ENCODE data around the gene BLACAT1.

The BLACAT1 gene

GRCh38 chr1:205475855-205476254, 20.0 kb upstream of the BLACAT1 start:
- H3K4me2 ChIP-seq (ENCODE audit: low read length, poor library complexity, severe bottlenecking), result no peak overlapping the region
- no peak overlapping the region for H4K8ac ChIP-seq (ENCODE audit: low read length)
- peaks cover 5% of the 10 kb centered on the region for H3K4me1 ChIP-seq (ENCODE audit: control insufficient read depth, insufficient read depth, low read depth, low read length)
- H2AFZ ChIP-seq (ENCODE audit: low read depth, low read length), result no peak overlapping the region
- no peak overlapping the region for H3K4ac ChIP-seq (ENCODE audit: low read depth in 1 of 2, low read length in 2 of 2)
- H2BK120ac ChIP-seq (ENCODE audit: low read depth, low read length), result no peak overlapping the region
- no CpG with 5 or more reads among the region's 1 CpG for WGBS
- no peak overlapping the region for H2BK15ac ChIP-seq (ENCODE audit: low read depth, poor library complexity, severe bottlenecking)
- H3K9me3 ChIP-seq (ENCODE audit: control insufficient read depth, low read length), result peaks cover 16% of the 10 kb centered on the region
- no peak overlapping the region for H3K4me3 ChIP-seq (ENCODE audit: insufficient read depth in 1 of 2, low read depth in 1 of 2, low read length in 2 of 2)
- H2BK5ac ChIP-seq (ENCODE audit: low read depth, low read length, poor library complexity, severe bottlenecking), result no peak overlapping the region
- no peak overlapping the region for H3K14ac ChIP-seq (ENCODE audit: low read length in 2 of 2)
- no peak overlapping the region for H3K9ac ChIP-seq (ENCODE audit: low read length)
- H4K91ac ChIP-seq (ENCODE audit: low read length), result no peak overlapping the region
- H3K36me3 ChIP-seq (ENCODE audit: control insufficient read depth in 1 of 2, insufficient read depth in 2 of 2, low read depth in 1 of 2, low read length in 2 of 2), result no peaks in the 10 kb centered on the region
- H3K27me3 ChIP-seq (ENCODE audit: control insufficient read depth in 1 of 2, insufficient read depth in 1 of 2, low read length in 2 of 2), result peaks cover 32 to 81% of the 10 kb centered on the region in 2 experiments
- H3K79me1 ChIP-seq (replicated peaks; ENCODE audit: low read length, poor library complexity, severe bottlenecking), result no peaks in the 10 kb centered on the region
- no peak overlapping the region for H3K18ac ChIP-seq (ENCODE audit: low read depth in 1 of 2, low read length in 2 of 2)
- H3K23ac ChIP-seq (ENCODE audit: low read length in 2 of 2), result no peak overlapping the region
- no peak overlapping the region for H2BK12ac ChIP-seq (ENCODE audit: low read length in 2 of 2)
- no peak overlapping the region for H2AK5ac ChIP-seq (ENCODE audit: low read length, severe bottlenecking)
- no peak for DNase-seq
- no peak overlapping the region for H3K27ac ChIP-seq (ENCODE audit: low read length, poor library complexity, severe bottlenecking)

- Histone ChIP-seq H3K4me2 (ENCODE audit: low read length, poor library complexity, severe bottlenecking) (no peak overlapping the region), H4K91ac (ENCODE audit: low read length) (no peak overlapping the region), H2BK12ac (ENCODE audit: low read length in 2 of 2) (no peak overlapping the region), H2AK5ac (ENCODE audit: low read length, severe bottlenecking) (no peak overlapping the region), H2BK120ac (ENCODE audit: low read depth, low read length) (no peak overlapping the region), H3K14ac (ENCODE audit: low read length in 2 of 2) (no peak overlapping the region), H2AFZ (ENCODE audit: low read depth, low read length) (no peak overlapping the region), H3K27ac (ENCODE audit: low read length, poor library complexity, severe bottlenecking) (no peak overlapping the region), H3K27me3 (ENCODE audit: control insufficient read depth in 1 of 2, insufficient read depth in 1 of 2, low read length in 2 of 2) (peaks cover 22 to 78% of the 10 kb centered on the region in 2 experiments), H3K79me1 (replicated peaks; ENCODE audit: low read length, poor library complexity, severe bottlenecking) (no peaks in the 10 kb centered on the region), H3K18ac (ENCODE audit: low read depth in 1 of 2, low read length in 2 of 2) (no peak overlapping the region), H3K4me3 (ENCODE audit: insufficient read depth in 1 of 2, low read depth in 1 of 2, low read length in 2 of 2) (no peak overlapping the region), H3K9me3 (ENCODE audit: control insufficient read depth, low read length) (peaks cover 16% of the 10 kb centered on the region), H4K8ac (ENCODE audit: low read length) (no peak overlapping the region), H3K4ac (ENCODE audit: low read depth in 1 of 2, low read length in 2 of 2) (no peak overlapping the region), H2BK5ac (ENCODE audit: low read depth, low read length, poor library complexity, severe bottlenecking) (no peak overlapping the region), H3K23ac (ENCODE audit: low read length in 2 of 2) (no peak overlapping the region), H2BK15ac (ENCODE audit: low read depth, poor library complexity, severe bottlenecking) (no peak overlapping the region), H3K4me1 (ENCODE audit: control insufficient read depth, insufficient read depth, low read depth, low read length) (peaks cover 5% of the 10 kb centered on the region), H3K36me3 (ENCODE audit: control insufficient read depth in 1 of 2, insufficient read depth in 2 of 2, low read depth in 1 of 2, low read length in 2 of 2) (no peaks in the 10 kb centered on the region), H3K9ac (ENCODE audit: low read length) (no peak overlapping the region)
- 96% methylated on average over 3 of the region's 3 CpGs for WGBS
- DNase-seq, result no peak
Measured at GRCh38 chr1:205474571-205474970, 18.7 kb upstream of the BLACAT1 start.

- no peak overlapping the region for H3K27ac ChIP-seq (ENCODE audit: low read length, poor library complexity, severe bottlenecking)
- no peak overlapping the region for H3K23ac ChIP-seq (ENCODE audit: low read length in 2 of 2)
- no peak overlapping the region for H3K9ac ChIP-seq (ENCODE audit: low read length)
- no peak overlapping the region for H2BK5ac ChIP-seq (ENCODE audit: low read depth, low read length, poor library complexity, severe bottlenecking)
- peaks cover 16% of the 10 kb centered on the region for H3K9me3 ChIP-seq (ENCODE audit: control insufficient read depth, low read length)
- H3K79me1 ChIP-seq (replicated peaks; ENCODE audit: low read length, poor library complexity, severe bottlenecking), result no peaks in the 10 kb centered on the region
- H3K36me3 ChIP-seq (ENCODE audit: control insufficient read depth in 1 of 2, insufficient read depth in 2 of 2, low read depth in 1 of 2, low read length in 2 of 2), result no peaks in the 10 kb centered on the region
- H3K4me3 ChIP-seq (ENCODE audit: insufficient read depth in 1 of 2, low read depth in 1 of 2, low read length in 2 of 2), result no peak overlapping the region
- H4K91ac ChIP-seq (ENCODE audit: low read length), result no peak overlapping the region
- H2AK5ac ChIP-seq (ENCODE audit: low read length, severe bottlenecking), result no peak overlapping the region
- peaks cover 27 to 81% of the 10 kb centered on the region in 2 experiments for H3K27me3 ChIP-seq (ENCODE audit: control insufficient read depth in 1 of 2, insufficient read depth in 1 of 2, low read length in 2 of 2)
- no peak overlapping the region for H3K18ac ChIP-seq (ENCODE audit: low read depth in 1 of 2, low read length in 2 of 2)
- H3K14ac ChIP-seq (ENCODE audit: low read length in 2 of 2), result no peak overlapping the region
- H4K8ac ChIP-seq (ENCODE audit: low read length), result no peak overlapping the region
- WGBS, result 75% methylated on average over 7 of the region's 7 CpGs
- no peak overlapping the region for H2BK120ac ChIP-seq (ENCODE audit: low read depth, low read length)
- no peak overlapping the region for H3K4ac ChIP-seq (ENCODE audit: low read depth in 1 of 2, low read length in 2 of 2)
- no peak overlapping the region for H2BK12ac ChIP-seq (ENCODE audit: low read length in 2 of 2)
- no peak for DNase-seq
- peaks cover 5% of the 10 kb centered on the region for H3K4me1 ChIP-seq (ENCODE audit: control insufficient read depth, insufficient read depth, low read depth, low read length)
- H2AFZ ChIP-seq (ENCODE audit: low read depth, low read length), result no peak overlapping the region
- no peak overlapping the region for H3K4me2 ChIP-seq (ENCODE audit: low read length, poor library complexity, severe bottlenecking)
- H2BK15ac ChIP-seq (ENCODE audit: low read depth, poor library complexity, severe bottlenecking), result no peak overlapping the region
Measured at GRCh38 chr1:205473966-205474365, 18.1 kb upstream of the BLACAT1 start.

GRCh38 chr1:205473475-205473874, 17.6 kb upstream of the BLACAT1 start:
- no peak overlapping the region for H3K18ac ChIP-seq (ENCODE audit: low read depth in 1 of 2, low read length in 2 of 2)
- peaks cover 5% of the 10 kb centered on the region for H3K4me1 ChIP-seq (ENCODE audit: control insufficient read depth, insufficient read depth, low read depth, low read length)
- H3K9me3 ChIP-seq (ENCODE audit: control insufficient read depth, low read length), result peaks cover 16% of the 10 kb centered on the region
- H4K8ac ChIP-seq (ENCODE audit: low read length), result no peak overlapping the region
- no peak overlapping the region for H3K23ac ChIP-seq (ENCODE audit: low read length in 2 of 2)
- H2BK5ac ChIP-seq (ENCODE audit: low read depth, low read length, poor library complexity, severe bottlenecking), result no peak overlapping the region
- peaks cover 30 to 81% of the 10 kb centered on the region in 2 experiments for H3K27me3 ChIP-seq (ENCODE audit: control insufficient read depth in 1 of 2, insufficient read depth in 1 of 2, low read length in 2 of 2)
- no peaks in the 10 kb centered on the region for H3K79me1 ChIP-seq (replicated peaks; ENCODE audit: low read length, poor library complexity, severe bottlenecking)
- no peaks in the 10 kb centered on the region for H3K36me3 ChIP-seq (ENCODE audit: control insufficient read depth in 1 of 2, insufficient read depth in 2 of 2, low read depth in 1 of 2, low read length in 2 of 2)
- no peak overlapping the region for H2AFZ ChIP-seq (ENCODE audit: low read depth, low read length)
- no peak overlapping the region for H4K91ac ChIP-seq (ENCODE audit: low read length)
- no peak overlapping the region for H2BK120ac ChIP-seq (ENCODE audit: low read depth, low read length)
- no peak overlapping the region for H3K4me3 ChIP-seq (ENCODE audit: insufficient read depth in 1 of 2, low read depth in 1 of 2, low read length in 2 of 2)
- H3K4me2 ChIP-seq (ENCODE audit: low read length, poor library complexity, severe bottlenecking), result no peak overlapping the region
- H2BK15ac ChIP-seq (ENCODE audit: low read depth, poor library complexity, severe bottlenecking), result no peak overlapping the region
- H2BK12ac ChIP-seq (ENCODE audit: low read length in 2 of 2), result no peak overlapping the region
- H3K27ac ChIP-seq (ENCODE audit: low read length, poor library complexity, severe bottlenecking), result no peak overlapping the region
- H3K14ac ChIP-seq (ENCODE audit: low read length in 2 of 2), result no peak overlapping the region
- H3K4ac ChIP-seq (ENCODE audit: low read depth in 1 of 2, low read length in 2 of 2), result no peak overlapping the region
- WGBS, result 19% methylated on average over 2 of the region's 4 CpGs
- no peak for DNase-seq
- no peak overlapping the region for H2AK5ac ChIP-seq (ENCODE audit: low read length, severe bottlenecking)
- no peak overlapping the region for H3K9ac ChIP-seq (ENCODE audit: low read length)

Data from mesenchymal stem cell (in vitro differentiated cells and primary cell).